Psoas muscle (tissue), 8 donors: Measurements from ENCODE around the gene TTLL11. TPM values are rescaled to one million over a fixed set of nuclear protein-coding genes. Genes with fewer than 3 reads are reported as not detected.
A peak's percentile ranks its signal among the peaks of the same experiment; 100 is the strongest.

Source experiments
- ATAC-seq, 4 donors: fragments of 200-7000 bp; cut with Tn5 transposase; one replicate each; pipeline ENCODE4 v1.9.1; 2020; ENCODE audit warnings: moderate library complexity in 3 of 4, mild to moderate bottlenecking in 2 of 4
- DNase-seq, 2 donors: peaks; one replicate each; pipeline ENCODE4 v3.0.0-alpha.2; 2020
- H3K27ac ChIP-seq: fragments of 200-600 bp; one replicate; pipeline ENCODE4 v1.8.0; 2022
- H3K27me3 ChIP-seq, 3 donors: fragments of 200-600 bp in 1 of 3; one replicate each; pipeline versions ENCODE4 v1.6.1 to v1.8.0; 2013 to 2022; ENCODE audit warnings: low read length in 2 of 3, mild to moderate bottlenecking in 2 of 3, moderate library complexity in 1 of 3; ENCODE audit not compliant: insufficient read depth in 3 of 3
- H3K36me3 ChIP-seq, 2 donors: fragments of 200-600 bp in 1 of 2; one replicate each; pipeline versions ENCODE4 v1.6.1 to v1.8.0; 2013 to 2022; ENCODE audit warnings: low read depth in 1 of 2, mild to moderate bottlenecking in 1 of 2, moderate library complexity in 1 of 2; ENCODE audit not compliant: insufficient read depth in 1 of 2
- H3K4me1 ChIP-seq: fragments of 200-600 bp; one replicate; pipeline ENCODE4 v1.8.0; 2022
- H3K4me3 ChIP-seq: fragments of 200-600 bp; one replicate; pipeline ENCODE4 v1.8.0; 2022; ENCODE audit warnings: mild to moderate bottlenecking
- H3K9me3 ChIP-seq: fragments of 200-600 bp; one replicate; pipeline ENCODE4 v1.8.0; 2022
- CTCF ChIP-seq: fragments of 200-600 bp; IDR thresholded peaks from one replicate; pipeline ENCODE4 v1.8.0; 2022; ENCODE audit warnings: antibody characterized with exemption
- WGBS, 3 donors: extraction: QIAGEN DNeasy Blood & Tissue Kit; methylation state at CpG; one replicate each; pipeline versions ENCODE4 v1.1.6 to v1.1.7; 2013; 5-methylcytosine and 5-hydroxymethylcytosine counted together
- intact Hi-C, 2 donors: fragments of 100-400 bp; cut with DNase I; formaldehyde crosslinking; loops; one replicate each; pipeline versions ENCODE4 v1.11.0 to v1.14.2; 2022
- polyA plus RNA-seq, 3 donors: library from polyadenylated mRNA; stranded (reverse); fragments of 200-250 nt; gene quantifications; one replicate each; pipeline ENCODE4 v1.2.3, GENCODE V29; 2013
- total RNA-seq, 4 donors: library from RNA; stranded (reverse); fragmentation: NEBNext Ultra II Directional in 2 of 4; extraction: Animal tissue kit (Norgen Biotek cat#: 25700) in 2 of 4; gene quantifications; one replicate each; pipeline versions ENCODE4 v1.2.1 to v1.2.4, GENCODE V29; 2021 to 2023
- donor health status: healthy with polysubstance abuse.
- donor health status: DM: no; HTN: no; CAD: no; lungs with moderate emphysema.
- donor health status: Bipolar disorder and iron deficiency.
- donor health status: healthy.
- donor health status: DM: yes; HTN: yes; CAD: no.
- donor health status: DM: no; HTN: no; CAD: no.
- donor health status: DM: no; HTN: no; CAD: no.
- donor health status: DM: yes; HTN: yes; CAD: no.

TTLL11 gene
- total and polyA plus RNA-seq, 7 donors: 15.1 to 56.4 (median 19.3) TPM

- peak; percentile 26 to 71 (median 48) for ATAC-seq
- no peak for DNase-seq
- intact Hi-C loops: no loop called here
- Histone ChIP-seq H3K9me3 (no peaks in the 10 kb centered on the region), H3K27ac (no peak overlapping the region), H3K4me3 (no peak overlapping the region), H3K27me3 (no peaks in the 10 kb centered on the region), H3K4me1 (no peaks in the 10 kb centered on the region), H3K36me3 (peaks cover 0 to 23% of the 10 kb centered on the region in 2 donors)
- WGBS, 3 donors: 36 to 57% (median 48%) methylated on average over 19 of the region's 19 CpGs
- TF ChIP-seq CTCF: no peak
These were observed 275.0 kb downstream of the TTLL11 start for GRCh38 chr9:121818016-121818661.

- 90 to 94% (median 94%) methylated on average over 9 of the region's 9 CpGs for WGBS, 3 donors
- Histone ChIP-seq H3K27ac (no peak overlapping the region), H3K36me3 (peaks cover 0 to 18% of the 10 kb centered on the region in 2 donors), H3K9me3 (no peaks in the 10 kb centered on the region), H3K4me3 (no peak overlapping the region), H3K27me3 (no peaks in the 10 kb centered on the region), H3K4me1 (no peaks in the 10 kb centered on the region)
- no peak for ATAC-seq
- TF ChIP-seq CTCF: no peak
- no peak for DNase-seq
- intact Hi-C loops: no loop called here
These were observed 275.6 kb downstream of the TTLL11 start for GRCh38 chr9:121817476-121817875.

- WGBS, 3 donors: 83 to 91% (median 86%) methylated on average over 12 of the region's 12 CpGs
- no peak for TF ChIP-seq CTCF
- Histone ChIP-seq H3K27ac (no peak overlapping the region), H3K4me1 (no peaks in the 10 kb centered on the region), H3K9me3 (no peaks in the 10 kb centered on the region), H3K4me3 (no peak overlapping the region), H3K36me3 (peaks cover 0 to 12% of the 10 kb centered on the region in 2 donors), H3K27me3 (no peaks in the 10 kb centered on the region)
- intact Hi-C loops: no loop called here
- DNase-seq (no peak), ATAC-seq (no peak)
These were observed 276.2 kb downstream of the TTLL11 start for GRCh38 chr9:121816845-121817450.

- TF ChIP-seq CTCF: no peak
These were observed 276.7 kb downstream of the TTLL11 start for GRCh38 chr9:121816449-121816817.

More at GRCh38 chr9:121816449-121816817, 276.7 kb downstream of the TTLL11 start:
- no peaks in the 10 kb centered on the region for H3K27me3 ChIP-seq
- no peaks in the 10 kb centered on the region for H3K4me1 ChIP-seq
- no peak overlapping the region for H3K4me3 ChIP-seq
- no peak overlapping the region for H3K27ac ChIP-seq
- no peaks in the 10 kb centered on the region for H3K9me3 ChIP-seq
- no peak for DNase-seq
- no peak for ATAC-seq
- intact Hi-C loops: no loop called here
- 88 to 95% (median 89%) methylated on average over 23 of the region's 23 CpGs for WGBS, 3 donors
- peaks cover 0 to 7% of the 10 kb centered on the region in 2 donors for H3K36me3 ChIP-seq
